Measurements from ENCODE around the gene ANKRD44.

ANKRD44 gene

GRCh38 chr2:197109326-197109725 lies 201.3 kb downstream of the ANKRD44 start:
- DNase-seq (ENCODE audit: low read depth), result no peak

GRCh38 chr2:197108758-197109157 lies 201.8 kb downstream of the ANKRD44 start:
- DNase-seq (ENCODE audit: low read depth), result peak; percentile 92

- peak; percentile 50 for DNase-seq (ENCODE audit: low read depth)
Observed at GRCh38 chr2:197107291-197108269, 203.0 kb downstream of the ANKRD44 start.

- no peak for DNase-seq (ENCODE audit: low read depth)
Observed at GRCh38 chr2:197103363-197103762, 207.2 kb downstream of the ANKRD44 start.

- no peak for DNase-seq (ENCODE audit: low read depth)
Observed at GRCh38 chr2:197102231-197102630, 208.3 kb downstream of the ANKRD44 start.

GRCh38 chr2:197101519-197101918 lies 209.1 kb downstream of the ANKRD44 start:
- no peak for DNase-seq (ENCODE audit: low read depth)

- DNase-seq (ENCODE audit: low read depth), result no peak
Observed at GRCh38 chr2:197097578-197098366, 212.8 kb downstream of the ANKRD44 start.

GRCh38 chr2:197096649-197097048 lies 213.9 kb downstream of the ANKRD44 start:
- no peak for DNase-seq (ENCODE audit: low read depth)

- peak; percentile 82 for DNase-seq (ENCODE audit: low read depth)
Observed at GRCh38 chr2:197092431-197092830, 218.1 kb downstream of the ANKRD44 start.

GRCh38 chr2:197090742-197091367 lies 219.7 kb downstream of the ANKRD44 start:
- DNase-seq (ENCODE audit: low read depth), result no peak

GRCh38 chr2:197089655-197090054 lies 220.9 kb downstream of the ANKRD44 start:
- no peak for DNase-seq (ENCODE audit: low read depth)

- DNase-seq (ENCODE audit: low read depth), result no peak
Observed at GRCh38 chr2:197088694-197089093, 221.9 kb downstream of the ANKRD44 start.

- DNase-seq (ENCODE audit: low read depth), result no peak
Observed at GRCh38 chr2:197086500-197086899, 224.1 kb downstream of the ANKRD44 start.

- DNase-seq (ENCODE audit: low read depth), result no peak
Observed at GRCh38 chr2:197085665-197086064, 224.9 kb downstream of the ANKRD44 start.

GRCh38 chr2:197081294-197081693 lies 229.3 kb downstream of the ANKRD44 start:
- no peak for DNase-seq (ENCODE audit: low read depth)

- no peak for DNase-seq (ENCODE audit: low read depth)
Observed at GRCh38 chr2:197080578-197081216, 229.9 kb downstream of the ANKRD44 start.

- peak; percentile 41 for DNase-seq (ENCODE audit: low read depth)
Observed at GRCh38 chr2:197079832-197080555, 230.6 kb downstream of the ANKRD44 start.

- no peak for DNase-seq (ENCODE audit: low read depth)
Observed at GRCh38 chr2:197079414-197079813, 231.2 kb downstream of the ANKRD44 start.

GRCh38 chr2:197078535-197078934 lies 232.0 kb downstream of the ANKRD44 start:
- DNase-seq (ENCODE audit: low read depth), result no peak

GRCh38 chr2:197077336-197077735 lies 233.2 kb downstream of the ANKRD44 start:
- no peak for DNase-seq (ENCODE audit: low read depth)

GRCh38 chr2:197076652-197077051 lies 233.9 kb downstream of the ANKRD44 start:
- no peak for DNase-seq (ENCODE audit: low read depth)

Measured in GM04504 (cell line).